Embryonic facial prominence (tissue), 1 donor: ENCODE results near the gene APBB1IP.
"Not testable (repeated sequence)": the region's sequence is repeated elsewhere in the genome, so short reads cannot be mapped to it uniquely, and the experiment has no call there.

Experiments used
- DNase-seq: peaks from one replicate; pipeline ENCODE4 v3.0.0-alpha.2; 2016; ENCODE audit errors: extremely low spot score

APBB1IP gene

GRCh38 chr10:26556748-26557640 is 118.9 kb downstream of the APBB1IP start:
- peak; percentile 51 for DNase-seq

GRCh38 chr10:26557641-26558014 is 119.5 kb downstream of the APBB1IP start:
- no peak for DNase-seq

GRCh38 chr10:26566525-26567350 is 128.6 kb downstream of the APBB1IP start:
- DNase-seq, result no peak

DNA sequence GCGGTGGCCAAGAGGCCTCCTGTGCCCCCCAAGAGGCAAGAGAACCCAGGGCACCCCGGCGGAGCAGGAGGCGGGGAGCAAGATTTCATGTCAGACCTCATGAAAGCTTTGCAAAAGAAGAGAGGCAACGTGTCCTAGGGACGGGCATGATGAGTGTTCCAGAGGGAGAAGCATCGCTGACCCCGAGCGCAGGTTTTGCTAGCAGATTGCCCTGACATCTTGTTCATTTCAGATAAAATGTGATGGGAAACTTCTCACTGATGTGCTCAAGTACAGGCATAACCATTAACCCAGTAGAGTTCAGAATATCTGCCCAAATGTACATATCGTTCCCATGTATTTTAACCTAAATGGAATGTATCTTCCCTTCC is 129.2 kb downstream of the APBB1IP start:
- no peak for DNase-seq

DNA sequence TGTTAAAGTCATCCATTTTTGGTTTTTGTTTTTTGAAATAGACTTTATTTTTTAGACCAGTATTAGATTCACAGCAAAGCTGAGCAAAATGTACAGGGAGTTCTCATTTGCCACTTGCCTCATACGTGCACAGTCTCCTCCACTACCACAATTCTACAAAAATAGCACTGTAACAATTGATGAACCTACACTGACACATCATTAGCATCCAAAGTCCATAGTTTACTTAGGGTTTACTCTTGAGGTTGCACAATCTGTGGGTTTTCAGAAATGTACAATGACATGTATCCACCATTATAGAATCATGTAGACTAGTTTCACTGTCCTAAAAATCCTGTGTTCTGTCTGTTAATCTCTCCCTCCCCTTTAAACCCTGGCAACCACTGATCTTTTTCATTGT is 133.5 kb downstream of the APBB1IP start:
- DNase-seq, result no peak

DNA sequence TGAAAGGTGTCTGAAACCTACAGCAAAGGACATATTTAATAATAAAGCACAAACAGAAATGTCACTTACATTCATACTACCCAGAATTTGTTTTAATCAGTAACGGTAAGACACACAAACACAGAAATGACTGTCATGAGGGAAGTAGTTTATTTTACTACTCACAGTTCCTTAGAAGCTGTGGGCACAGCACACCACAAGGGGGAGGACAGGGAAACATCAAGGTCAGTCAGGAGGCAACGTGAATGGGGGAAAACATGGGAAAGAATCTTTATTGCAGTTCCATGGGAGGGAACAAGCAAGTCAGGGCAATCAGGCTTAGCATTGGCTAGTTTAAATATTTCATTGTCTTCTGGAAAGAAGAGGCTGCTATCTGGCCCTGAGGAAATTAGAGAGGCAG is 135.5 kb downstream of the APBB1IP start:
- DNase-seq, result no peak

GRCh38 chr10:26574783-26575182 is 136.6 kb downstream of the APBB1IP start:
- no peak for DNase-seq

GRCh38 chr10:26578371-26578770 is 140.2 kb downstream of the APBB1IP start:
- DNase-seq, result not testable (repeated sequence)

GRCh38 chr10:26579256-26580063 is 141.3 kb downstream of the APBB1IP start:
- no peak for DNase-seq

DNA sequence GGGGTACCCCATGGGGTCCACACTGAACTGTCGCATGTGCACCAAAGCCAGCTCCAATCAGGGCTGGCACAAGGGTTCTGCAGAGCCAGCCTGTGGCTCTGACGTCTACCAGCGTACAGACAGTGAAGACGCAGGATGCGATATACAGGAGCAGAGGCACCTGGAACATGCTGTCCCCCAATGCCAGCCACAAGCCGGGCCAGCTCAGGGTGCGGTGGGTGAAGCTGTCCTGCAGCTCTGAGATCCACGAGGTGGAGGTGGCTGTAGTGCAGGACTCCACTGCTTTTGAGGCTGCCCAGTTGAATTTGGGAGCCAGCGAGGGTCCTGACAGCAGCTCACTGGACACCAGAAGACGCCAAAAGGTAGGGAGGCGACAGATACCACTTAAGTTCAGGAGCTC is 148.1 kb downstream of the APBB1IP start:
- DNase-seq, result no peak

DNA sequence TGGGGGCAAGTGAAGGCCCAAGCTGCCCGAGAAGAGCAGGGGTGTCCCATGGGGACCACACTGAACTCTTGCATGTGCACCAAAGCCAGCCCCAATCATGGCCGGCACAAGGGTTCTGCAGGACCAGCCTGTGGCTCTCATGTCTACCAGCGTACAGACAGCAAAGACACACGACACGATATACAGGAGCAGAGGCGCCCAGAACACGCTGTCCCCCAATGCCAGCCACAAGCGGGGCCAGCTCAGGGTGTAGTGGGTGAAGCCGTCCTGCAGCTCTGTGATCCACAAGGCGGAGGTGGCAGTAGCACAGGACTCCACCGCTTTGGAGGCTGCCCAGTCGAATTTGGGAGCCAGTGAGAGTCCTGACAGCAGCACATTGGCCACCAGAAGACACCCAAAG is 150.5 kb downstream of the APBB1IP start:
- no peak for DNase-seq

DNA sequence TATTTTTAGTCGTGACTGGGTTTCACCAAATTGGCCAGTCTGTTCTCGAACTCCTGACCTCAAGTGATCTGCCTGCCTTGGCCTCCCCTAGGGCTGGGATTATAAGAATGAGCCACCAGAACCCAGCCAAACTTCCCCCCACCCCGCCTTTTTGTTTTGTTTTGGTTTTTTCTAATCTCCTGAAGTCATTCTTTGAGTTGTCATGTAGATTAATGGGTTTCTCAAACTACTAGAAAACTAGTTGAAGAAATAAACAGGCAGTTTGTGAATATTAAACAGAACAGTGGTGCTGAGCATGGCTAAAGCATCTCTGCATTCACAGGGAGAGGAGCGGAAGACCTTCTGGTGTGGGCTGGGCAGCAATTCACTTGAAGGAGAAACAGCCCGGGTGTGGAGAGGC is 151.7 kb downstream of the APBB1IP start:
- DNase-seq, result not testable (repeated sequence)

DNA sequence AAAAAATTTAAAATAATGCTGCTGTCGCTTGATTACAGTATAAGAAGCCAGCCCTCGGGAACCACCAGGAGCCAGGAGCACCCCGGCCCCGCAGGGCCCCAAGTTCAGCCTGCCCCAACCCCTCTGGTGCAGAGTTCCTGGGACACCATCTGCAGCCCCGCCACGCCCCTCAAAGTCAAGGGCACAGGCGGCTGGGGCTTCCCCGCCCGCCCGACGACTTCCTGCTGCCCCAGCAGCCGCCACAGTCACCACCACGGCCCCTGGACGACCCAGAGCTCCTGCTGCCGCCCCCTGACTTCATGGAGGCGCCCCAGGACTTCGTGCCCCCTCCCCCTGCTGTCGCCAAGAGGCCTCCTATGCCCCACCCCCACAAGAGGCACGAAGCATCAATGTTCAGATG is 155.8 kb downstream of the APBB1IP start:
- DNase-seq, result no peak

- DNase-seq, result not testable (repeated sequence)
Measured at GRCh38 chr10:26603283-26603682, 165.1 kb downstream of the APBB1IP start.

- DNase-seq, result not testable (repeated sequence)
Measured at GRCh38 chr10:26604320-26605093, 166.4 kb downstream of the APBB1IP start.

DNA sequence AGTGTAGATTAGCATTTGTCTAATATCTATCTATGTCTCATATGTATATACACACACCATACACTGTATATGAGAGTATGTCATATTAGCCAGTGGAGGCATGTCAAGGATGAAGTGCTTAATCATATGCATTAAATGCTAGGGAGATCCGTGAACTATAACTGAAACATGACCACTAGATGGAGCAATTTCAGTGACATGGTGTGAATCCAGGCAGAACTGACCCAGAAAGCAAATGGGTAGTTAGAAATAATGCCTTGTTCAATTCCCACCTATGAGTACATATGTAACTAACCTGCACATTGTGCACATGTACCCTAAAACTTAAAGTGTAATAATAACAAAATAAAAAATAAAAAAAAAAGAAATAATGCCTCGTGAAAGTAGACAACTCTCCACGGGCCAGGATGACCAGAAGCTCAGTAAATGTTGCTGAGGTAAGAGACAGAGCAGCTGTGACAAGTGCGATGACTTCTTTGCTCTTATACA is 168.3 kb downstream of the APBB1IP start:
- DNase-seq, result not testable (repeated sequence)

- DNase-seq, result no peak
Measured at GRCh38 chr10:26612151-26612915, 174.2 kb downstream of the APBB1IP start.
